HG03571 (cell line): Measurements from ENCODE around the gene ERBB2.
"Not testable (repeated sequence)": the region's sequence is repeated elsewhere in the genome, so short reads cannot be mapped to it uniquely, and the experiment has no call there.

Experiments used
- ATAC-seq: cut with Tn5 transposase; IDR thresholded peaks from one replicate; pipeline ENCODE4 v1.9.1; 2021; ENCODE audit not compliant: unreplicated experiment

ERBB2 gene

DNA sequence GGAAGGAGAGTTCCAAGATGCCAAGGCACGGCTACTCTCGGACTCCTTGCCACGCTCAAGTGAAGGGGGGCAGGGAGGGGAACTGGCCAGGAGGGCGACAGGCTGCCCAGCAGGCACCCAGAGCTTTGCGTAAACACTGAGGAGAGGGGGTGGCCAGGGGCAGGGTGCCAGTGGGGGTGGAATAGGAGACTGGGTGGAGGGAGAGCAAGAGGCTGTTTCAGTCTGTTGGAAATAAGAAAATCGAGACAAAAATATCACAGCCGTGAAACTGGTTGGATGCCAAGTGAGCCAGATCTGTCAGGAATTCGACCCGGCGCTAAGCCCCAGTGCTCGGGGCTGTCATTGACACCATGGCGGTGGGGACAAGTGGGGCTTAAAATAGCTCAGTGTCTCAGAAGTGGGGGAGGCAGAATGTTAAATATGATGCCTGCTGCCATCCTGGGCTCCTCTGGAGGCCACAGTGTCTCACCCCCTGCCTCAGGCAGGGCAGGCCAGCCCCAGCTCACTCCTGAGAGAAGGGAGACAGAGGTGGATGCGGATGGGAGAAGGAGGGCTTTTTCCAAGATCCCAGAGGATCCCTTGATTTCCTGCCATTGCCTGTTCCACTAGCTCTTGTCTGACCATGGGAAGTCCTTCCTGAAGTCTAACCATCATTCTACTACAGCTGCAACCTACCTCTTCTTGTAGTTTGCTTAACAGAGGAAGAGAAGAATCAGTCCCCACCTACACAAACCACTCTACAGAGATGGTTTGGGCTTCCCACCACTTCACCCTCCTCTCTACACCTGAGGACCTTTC is 22.1 kb upstream of the ERBB2 start:
- ATAC-seq, result no peak

DNA sequence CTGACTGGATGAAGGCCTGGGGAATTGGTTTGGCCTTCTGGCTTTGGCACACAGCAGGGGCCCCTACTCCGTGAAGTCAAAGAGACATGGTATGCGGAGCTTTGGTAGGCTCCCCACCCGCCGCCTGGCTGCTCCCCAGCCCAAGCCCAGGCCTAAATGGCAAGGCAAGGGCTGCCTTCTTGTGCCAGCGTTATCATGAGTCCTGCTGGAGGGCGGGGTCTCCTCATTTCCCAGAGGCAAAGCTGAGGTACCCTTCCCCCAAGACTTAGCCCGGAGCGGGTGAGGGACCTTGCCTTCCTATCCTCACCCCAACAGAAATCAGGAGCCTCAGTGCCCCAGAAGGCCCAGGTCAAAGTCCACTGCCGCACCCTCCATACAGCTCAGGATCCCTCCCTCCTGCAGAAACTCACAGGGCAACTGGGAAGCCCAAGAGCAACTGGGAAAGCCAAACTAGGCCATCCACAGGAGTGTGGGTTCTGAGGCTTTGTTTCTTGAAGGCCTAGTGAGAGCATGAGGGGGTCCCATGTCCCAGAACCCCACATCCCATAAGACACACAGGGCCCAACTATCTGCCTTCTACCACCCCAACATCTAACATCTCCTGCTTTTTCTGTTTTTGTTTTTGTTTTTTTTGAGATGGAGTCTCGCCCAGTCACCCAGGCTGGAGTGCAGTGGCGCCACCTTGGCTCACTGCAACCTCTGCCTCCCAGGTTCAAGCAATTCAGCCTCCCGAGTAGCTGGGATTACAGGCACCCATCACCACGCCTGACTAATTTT is 21.3 kb upstream of the ERBB2 start:
- ATAC-seq, result no peak

DNA sequence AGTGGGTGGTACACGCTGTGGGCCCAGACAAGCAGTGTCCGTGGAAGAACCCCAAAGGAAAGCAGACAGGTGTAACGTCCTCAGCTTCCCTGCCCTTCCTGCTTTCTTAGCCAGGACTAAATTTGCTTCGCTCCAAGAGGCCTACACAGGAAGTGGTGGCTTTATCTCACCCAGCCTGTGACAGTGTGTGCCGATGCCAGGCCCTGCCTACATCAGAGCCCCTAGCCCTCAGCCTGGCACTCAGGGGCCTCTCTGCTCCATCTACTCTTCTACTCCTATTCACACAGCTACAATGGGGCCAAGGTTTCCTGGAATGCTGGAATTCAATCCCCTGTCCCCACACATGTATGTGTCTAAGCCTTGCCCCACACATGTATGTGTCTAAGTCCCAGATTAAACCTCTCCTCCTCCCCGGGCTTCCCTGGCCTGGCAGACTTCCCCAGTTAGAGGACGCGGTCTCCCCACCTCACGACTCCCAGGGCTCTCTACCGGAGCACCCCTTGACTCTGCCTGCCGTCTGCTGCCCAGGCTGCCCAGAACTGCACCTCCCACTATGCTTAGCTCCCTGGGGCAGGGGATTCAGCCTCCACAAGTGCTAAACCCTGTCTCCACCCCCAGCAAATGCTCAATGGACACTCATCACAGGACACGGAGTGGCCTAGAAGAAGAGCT is 20.2 kb upstream of the ERBB2 start:
- no peak for ATAC-seq

DNA sequence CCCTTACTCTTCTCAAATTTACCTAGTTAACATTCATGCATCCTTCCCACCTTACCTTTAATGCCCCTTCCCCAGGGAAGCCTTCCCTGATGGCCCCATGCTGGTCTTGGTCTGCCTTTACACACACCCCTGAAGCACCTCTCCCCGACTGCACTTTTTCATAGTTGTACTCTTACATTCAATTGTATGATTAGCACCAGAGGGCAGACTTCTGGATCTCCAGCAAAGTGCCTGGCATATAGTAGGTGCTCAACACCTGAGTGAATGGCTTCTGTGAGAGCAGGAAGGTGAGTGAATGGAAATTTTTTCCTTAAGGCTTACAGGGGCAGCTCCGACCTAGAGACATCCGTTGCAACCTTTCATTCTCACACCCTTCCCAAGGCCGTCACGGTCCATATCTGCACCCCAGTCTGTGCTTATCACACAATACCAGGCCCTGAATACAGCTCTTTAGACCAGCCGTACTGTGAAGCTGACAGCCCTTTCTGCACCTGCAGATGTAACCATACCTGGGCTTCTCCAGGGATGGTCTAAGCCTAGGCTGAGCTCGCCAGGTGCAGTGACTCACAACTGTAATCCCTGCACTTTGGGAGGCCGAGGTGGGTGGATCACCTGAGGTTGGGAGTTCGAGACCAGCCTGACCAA is 16.4 kb upstream of the ERBB2 start:
- ATAC-seq, result no peak

DNA sequence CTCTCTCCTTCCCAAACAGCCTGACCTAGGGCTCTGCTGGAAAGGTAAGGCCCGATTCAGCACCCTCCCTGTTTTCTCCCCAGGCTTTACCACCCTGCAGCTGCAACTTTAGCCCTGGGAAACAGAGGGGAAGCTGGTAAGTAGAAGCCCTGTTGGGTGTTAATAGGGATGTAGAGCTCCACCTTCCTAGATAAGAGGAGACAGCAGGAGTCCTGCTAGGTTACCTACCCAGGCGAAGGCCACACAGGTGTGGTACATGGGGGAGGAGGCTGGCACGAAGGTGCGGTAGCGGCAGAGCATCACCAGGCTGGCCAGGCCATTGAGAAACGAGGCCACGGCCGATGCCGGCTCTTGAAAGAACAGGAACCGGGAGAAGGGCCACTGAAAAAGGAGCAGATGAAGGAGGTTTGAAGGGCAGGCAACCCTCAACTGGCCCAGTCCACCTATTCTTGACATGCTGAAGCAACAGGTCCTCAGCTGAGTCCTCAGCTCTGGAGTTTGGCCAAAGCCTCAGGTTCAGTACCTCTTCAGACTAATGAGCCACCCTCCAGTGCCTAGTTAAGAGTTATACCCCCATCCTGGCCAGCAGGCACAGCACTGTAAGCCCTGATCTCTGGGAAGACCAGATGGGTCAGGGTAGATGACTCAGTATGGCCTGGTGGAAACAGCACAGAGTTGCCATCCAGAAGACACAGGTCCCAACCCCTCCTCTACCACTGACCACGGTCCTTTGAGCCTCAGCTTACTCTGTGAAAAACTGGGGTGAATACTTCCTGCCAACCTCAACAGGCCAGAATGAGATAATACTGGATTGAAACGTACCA is 15.3 kb upstream of the ERBB2 start:
- no peak for ATAC-seq

DNA sequence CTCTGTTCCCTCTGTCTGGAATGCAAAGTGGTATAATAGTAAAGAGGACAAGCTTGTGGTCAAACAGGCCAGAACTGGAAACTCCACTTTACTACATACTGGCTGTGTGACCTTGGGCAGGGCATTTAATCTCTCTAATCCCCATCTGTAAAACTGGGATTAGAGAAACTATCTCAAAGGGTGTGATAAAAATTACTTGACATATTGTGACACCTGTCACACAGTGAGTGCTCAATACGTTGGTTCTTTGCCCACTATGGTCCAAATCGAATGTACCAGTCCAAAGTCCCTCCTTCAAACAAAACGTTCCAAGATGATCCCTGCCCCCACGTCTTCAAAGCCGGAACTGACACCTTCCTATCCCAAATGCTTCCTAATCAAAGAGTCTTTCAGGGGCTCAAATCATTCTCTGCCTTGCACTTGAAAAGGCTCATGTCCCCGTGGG is 12.7 kb upstream of the ERBB2 start:
- ATAC-seq, result no peak

DNA sequence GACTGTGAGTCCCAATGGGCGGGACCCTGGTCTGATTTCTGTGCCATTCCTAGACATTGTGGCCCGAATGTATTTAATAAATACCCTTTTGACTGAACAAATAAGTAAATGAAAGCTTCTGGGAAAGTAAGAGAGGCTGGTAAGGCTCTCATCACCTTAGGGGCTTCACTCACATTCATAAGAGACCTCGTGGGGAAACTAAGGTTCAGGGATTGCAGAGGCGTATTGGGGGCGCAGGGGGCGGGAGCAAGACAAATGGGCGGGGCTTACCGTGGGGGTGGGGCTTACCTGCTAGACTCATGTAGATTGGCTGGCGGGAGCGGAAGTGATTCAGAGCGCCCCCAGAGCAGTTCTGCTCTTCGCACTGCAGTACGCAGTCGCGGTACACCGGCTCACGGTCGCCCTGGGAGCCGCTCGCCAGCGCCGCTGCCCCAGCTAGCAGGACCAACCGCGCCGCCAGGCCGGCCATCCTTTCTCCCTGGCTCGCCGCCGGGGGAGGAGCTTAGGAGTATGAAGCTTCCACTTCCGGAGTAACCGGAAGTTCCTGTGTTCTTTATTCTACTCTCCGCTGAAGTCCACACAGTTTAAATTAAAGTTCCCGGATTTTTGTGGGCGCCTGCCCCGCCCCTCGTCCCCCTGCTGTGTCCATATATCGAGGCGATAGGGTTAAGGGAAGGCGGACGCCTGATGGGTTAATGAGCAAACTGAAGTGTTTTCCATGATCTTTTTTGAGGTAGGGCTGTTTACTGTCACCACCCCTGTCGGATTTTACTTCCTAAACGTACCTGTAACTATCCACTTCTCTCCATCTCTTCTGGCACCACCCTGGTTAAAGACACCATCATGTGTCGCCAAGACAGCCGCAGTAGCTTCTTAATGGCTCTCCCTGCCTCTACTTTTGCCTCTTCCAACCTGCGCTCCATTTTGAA is 12.1 kb upstream of the ERBB2 start, which contains the start of gene PGAP3:
Gene PGAP3 (minus strand): TSS at position 512 of the 929 bp plus-strand sequence. CDS start 43 bp downstream, at position 469.
- peak; percentile 89 for ATAC-seq

DNA sequence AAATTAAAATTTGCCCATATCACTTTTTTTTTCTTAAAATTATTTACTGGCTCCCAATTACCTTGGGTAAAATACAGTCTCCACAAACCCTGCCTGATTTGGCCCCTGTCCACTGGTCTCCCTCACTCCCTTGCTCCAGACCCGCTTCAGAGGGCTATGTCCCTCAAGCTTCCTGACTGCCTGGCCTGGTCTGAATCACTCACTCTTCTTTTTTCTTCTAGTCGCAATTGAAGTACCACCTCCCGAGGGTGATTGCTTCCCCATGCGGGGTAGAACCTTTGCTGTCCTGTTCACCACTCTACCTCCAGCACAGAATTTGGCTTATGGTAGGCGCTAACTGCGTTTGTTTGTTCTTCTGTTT is 11.4 kb upstream of the ERBB2 start:
- ATAC-seq, result no peak

DNA sequence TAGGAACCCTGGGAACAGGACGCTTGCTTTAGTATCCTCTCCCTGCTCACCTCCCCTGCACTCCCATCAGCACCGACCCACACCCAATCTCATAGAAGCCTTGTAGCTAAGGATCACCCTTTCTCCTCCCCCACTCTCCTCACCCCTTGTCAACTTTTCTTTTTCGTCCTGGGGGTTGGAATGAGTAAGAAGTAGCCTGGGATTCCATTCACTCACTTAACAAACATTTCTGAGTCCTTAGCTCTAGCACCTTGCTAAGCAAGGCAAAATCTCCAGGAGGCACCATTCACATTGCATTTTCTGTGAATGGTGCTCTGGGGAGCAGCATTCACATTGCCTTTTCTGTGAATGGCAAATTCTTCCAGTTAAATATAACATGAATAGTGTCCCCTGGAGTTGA is 10.9 kb upstream of the ERBB2 start:
- no peak for ATAC-seq

DNA sequence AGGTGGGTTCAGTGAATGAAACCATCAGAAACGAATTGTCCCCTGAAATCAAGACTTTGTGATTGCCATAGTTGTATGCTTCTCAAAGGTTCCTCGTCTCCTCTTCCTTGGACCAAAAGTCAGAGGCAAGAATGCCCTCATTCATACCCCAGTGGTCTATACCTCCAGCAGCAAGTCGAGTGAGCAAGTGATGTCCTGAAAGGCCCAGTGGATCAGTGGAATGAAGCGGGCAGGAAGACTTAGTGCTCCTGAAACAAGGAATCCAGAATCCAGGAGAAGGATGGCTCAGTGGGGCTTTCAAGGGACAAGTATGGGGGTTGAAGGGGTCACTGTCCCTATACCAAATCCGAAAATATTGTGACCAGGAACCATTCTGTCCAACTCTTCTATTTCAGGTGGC is 5.3 kb upstream of the ERBB2 start:
- no peak for ATAC-seq

DNA sequence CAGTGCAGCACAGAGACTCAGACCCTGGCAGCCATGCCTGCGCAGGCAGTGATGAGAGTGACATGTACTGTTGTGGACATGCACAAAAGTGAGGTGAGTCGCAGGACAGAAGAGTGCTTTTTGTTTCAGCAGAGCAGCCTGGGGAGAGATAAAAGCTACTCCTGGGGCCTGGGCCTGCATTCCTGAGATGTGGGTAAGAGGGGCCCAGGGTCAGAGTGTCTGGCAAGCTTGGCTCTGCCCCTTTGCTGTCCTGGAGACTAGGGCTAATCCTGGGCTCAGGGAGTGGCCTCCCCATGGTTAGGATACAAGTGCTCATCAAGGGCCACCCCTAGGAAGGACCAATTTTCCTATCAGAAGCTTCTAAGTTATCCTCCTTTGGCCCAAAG is 4.8 kb upstream of the ERBB2 start:
- no peak for ATAC-seq

DNA sequence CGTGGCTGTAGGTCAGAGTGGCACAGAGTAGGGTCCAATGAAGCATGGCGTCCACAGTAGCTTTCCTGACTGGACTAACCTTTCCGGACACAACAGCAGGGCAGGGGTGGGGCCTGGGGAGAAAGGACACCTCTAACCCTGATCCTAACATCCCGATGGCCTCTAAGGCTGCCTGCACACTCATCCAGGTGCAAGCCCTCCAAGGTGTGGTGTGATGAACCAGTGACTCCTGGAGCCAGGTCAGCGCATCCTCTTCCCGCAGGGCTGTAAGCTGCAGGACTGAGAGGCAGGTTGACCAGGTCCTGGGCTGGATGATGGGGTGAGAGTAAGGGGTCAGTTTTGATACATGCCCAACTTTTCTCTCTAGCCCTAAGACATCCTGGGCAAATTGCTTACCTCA is 3.1 kb upstream of the ERBB2 start:
- no peak for ATAC-seq

DNA sequence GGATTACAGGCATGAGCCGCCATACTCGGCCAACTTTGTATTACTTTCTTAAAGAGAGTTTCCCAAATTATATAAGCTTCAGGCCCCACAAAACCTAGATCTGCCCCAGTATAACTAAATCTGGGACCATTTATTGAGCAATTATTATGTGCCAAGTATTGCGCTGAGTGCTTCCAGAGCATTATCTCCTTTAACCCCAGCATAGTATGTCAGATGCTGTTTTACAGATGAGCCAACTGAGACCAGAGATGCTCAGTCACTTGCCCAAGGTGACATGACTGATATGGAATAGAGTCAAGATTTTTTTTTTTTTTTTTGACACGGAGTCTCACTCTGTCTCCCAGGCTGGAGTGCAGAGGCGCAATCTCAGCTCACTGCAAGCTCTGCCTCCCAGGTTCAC is 1.9 kb upstream of the ERBB2 start:
- no peak for ATAC-seq

DNA sequence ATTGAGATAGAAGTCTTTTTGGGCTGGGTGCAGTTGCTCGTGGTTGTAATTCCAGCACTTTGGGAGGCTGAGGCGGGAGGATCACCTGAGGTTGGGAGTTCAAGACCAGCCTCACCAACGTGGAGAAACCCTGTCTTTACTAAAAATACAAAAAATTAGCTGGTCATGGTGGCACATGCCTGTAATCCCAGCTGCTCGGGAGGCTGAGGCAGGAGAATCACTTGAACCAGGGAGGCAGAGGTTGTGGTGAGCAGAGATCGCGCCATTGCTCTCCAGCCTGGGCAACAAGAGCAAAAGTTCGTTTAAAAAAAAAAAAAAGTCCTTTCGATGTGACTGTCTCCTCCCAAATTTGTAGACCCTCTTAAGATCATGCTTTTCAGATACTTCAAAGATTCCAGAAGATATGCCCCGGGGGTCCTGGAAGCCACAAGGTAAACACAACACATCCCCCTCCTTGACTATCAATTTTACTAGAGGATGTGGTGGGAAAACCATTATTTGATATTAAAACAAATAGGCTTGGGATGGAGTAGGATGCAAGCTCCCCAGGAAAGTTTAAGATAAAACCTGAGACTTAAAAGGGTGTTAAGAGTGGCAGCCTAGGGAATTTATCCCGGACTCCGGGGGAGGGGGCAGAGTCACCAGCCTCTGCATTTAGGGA is 577 bp upstream of the ERBB2 start:
- not testable (repeated sequence) for ATAC-seq

DNA sequence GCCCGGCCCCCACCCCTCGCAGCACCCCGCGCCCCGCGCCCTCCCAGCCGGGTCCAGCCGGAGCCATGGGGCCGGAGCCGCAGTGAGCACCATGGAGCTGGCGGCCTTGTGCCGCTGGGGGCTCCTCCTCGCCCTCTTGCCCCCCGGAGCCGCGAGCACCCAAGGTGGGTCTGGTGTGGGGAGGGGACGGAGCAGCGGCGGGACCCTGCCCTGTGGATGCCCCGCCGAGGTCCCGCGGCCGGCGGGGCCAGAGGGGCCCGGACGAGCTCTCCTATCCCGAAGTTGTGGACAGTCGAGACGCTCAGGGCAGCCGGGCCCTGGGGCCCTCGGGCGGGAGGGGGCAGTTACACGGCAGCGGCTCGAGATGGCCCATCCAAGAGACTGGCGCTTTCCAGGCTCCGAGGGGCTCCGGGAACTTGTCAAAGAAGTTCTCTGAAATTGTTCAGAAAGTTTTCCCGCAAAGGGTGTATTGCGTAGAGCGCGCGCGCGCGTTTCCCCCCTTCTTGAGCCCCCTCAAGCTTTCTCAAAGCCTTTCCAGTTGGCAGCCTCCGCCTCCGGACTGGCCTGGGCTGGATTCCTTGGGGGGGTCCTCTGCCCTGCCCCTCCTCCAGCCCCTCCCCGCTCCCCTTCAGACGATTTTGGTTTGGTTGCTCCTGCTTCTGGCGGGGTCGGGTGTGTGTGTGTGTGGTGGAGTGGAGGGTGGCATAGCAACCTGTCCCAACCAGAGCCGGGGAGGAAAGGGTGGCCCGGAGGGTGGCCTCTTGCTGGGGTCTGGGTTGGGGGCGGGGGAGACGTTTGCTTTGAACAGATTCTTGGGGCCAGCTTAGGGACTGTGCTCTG is 504 bp downstream of the ERBB2 start:
- ATAC-seq, result no peak

DNA sequence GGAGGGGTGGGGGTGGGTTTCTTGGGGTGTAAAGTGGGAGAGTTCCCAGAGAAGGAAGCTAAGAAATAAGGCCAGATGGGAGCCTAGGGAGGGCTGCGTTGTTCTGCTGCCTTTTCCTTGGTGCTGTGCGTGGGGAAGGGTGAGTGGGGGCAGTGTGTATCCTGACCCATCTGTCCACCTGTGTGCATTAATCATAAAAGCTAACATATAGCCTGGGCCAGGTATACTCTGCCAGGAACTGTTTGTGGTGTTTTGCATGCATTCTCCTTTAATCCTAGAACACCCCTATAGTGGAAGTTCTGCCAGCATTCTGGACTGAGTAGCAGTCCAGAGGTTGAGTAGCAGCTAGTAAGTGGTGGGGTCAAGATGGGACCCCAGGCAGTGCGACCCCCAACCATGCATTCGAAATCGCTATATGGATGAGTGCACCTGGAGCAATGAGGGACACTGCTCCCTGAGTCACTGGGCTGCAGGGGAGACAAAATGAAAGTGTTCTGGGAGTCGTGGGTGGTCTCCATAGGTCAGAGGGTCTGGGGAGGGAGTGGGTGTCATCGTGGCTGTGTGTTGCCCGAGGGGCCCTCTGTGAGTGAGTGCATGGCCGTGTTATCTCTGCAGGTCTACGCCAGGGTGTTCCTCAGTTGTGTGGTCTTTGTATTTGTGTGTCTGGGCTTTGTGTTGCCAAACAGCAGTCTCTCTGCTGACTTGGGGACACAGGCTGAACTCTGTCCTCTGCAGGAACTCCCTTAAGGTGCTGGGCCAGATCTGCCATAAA is 1.3 kb downstream of the ERBB2 start:
- no peak for ATAC-seq

DNA sequence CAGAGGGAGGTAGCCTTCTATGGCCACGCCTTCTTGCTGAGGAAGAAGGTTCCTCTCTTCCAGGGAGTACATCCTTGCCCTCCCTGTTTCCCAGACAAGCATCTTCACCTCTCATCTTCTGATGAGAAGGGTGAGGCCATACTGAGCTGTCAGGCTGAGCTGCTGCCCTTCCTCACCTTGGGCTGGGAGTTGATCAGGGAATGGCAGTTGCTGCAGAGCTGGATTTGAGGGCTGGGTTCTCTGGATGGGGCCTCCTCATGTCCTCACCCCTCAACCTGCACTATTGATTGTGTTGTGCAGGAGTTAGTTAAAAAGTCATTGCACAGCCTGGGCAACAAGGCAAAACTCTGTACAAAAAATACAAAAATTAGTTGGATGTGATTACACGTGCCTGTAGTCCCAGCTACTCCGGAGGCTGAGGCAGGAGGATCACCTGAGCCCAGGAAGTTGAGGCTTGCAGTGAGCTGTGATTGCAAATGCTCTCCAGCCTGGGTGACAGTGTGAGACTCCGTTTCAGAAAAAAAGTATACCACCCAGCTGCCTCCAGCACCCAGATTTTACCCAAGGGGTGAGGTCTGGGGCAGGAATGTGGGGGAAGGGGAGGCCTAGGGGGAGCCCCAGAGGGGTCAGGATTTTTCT is 2.0 kb downstream of the ERBB2 start:
- no peak for ATAC-seq
